ENCODE data around the gene MED27. TPM values are rescaled to one million over a fixed set of nuclear protein-coding genes. Genes with fewer than 3 reads are reported as not detected.

Gene MED27
- total RNA-seq, 2 experiments from 2014 or later = 18.5 to 19.7 TPM

GRCh38 chr9:132099741-132100407 is 20.2 kb upstream of the MED27 start:
- Mint-ChIP-seq H3K27ac (no peak overlapping the region), H3K36me3 (no peaks in the 10 kb centered on the region), H3K4me1 (no peaks in the 10 kb centered on the region), H3K27me3 (peaks cover 20% of the 10 kb centered on the region), H3K9me3 (no peaks in the 10 kb centered on the region), H3K4me3 (no peak overlapping the region)
- POLR2A ChIA-PET = no interaction called here
- DNase-seq (no peak), ATAC-seq (ENCODE audit: low read depth) (no peak)

- Mint-ChIP-seq H3K4me1 (no peaks in the 10 kb centered on the region), H3K36me3 (no peaks in the 10 kb centered on the region), H3K9me3 (no peaks in the 10 kb centered on the region), H3K4me3 (no peak overlapping the region), H3K27ac (no peak overlapping the region), H3K27me3 (peaks cover 22% of the 10 kb centered on the region)
- ATAC-seq (ENCODE audit: low read depth) (no peak), DNase-seq (no peak)
- POLR2A ChIA-PET = no interaction called here
Observed at GRCh38 chr9:132099167-132099566, 19.5 kb upstream of the MED27 start.

- DNase-seq = no peak
- H3K4me3 Mint-ChIP-seq = no peak overlapping the region
- H3K27ac Mint-ChIP-seq = no peak overlapping the region
- no peak for ATAC-seq (ENCODE audit: low read depth)
- H3K4me1 Mint-ChIP-seq = no peaks in the 10 kb centered on the region
- POLR2A ChIA-PET = no interaction called here
- H3K9me3 Mint-ChIP-seq = no peaks in the 10 kb centered on the region
- no peaks in the 10 kb centered on the region for H3K36me3 Mint-ChIP-seq
- peaks cover 34% of the 10 kb centered on the region for H3K27me3 Mint-ChIP-seq
Observed at GRCh38 chr9:132094314-132094791, 14.7 kb upstream of the MED27 start.

- H3K4me3 Mint-ChIP-seq = no peak overlapping the region
- no peaks in the 10 kb centered on the region for H3K36me3 Mint-ChIP-seq
- POLR2A ChIA-PET = no interaction called here
- peaks cover 25% of the 10 kb centered on the region for H3K27me3 Mint-ChIP-seq
- no peak overlapping the region for H3K27ac Mint-ChIP-seq
- H3K9me3 Mint-ChIP-seq = no peaks in the 10 kb centered on the region
- ATAC-seq (ENCODE audit: low read depth) (no peak), DNase-seq (no peak)
- H3K4me1 Mint-ChIP-seq = no peaks in the 10 kb centered on the region
Observed at GRCh38 chr9:132090771-132091170, 11.1 kb upstream of the MED27 start.

- peaks cover 18% of the 10 kb centered on the region for H3K27me3 Mint-ChIP-seq
- H3K4me1 Mint-ChIP-seq = no peaks in the 10 kb centered on the region
- H3K9me3 Mint-ChIP-seq = no peaks in the 10 kb centered on the region
- ATAC-seq (ENCODE audit: low read depth) (no peak), DNase-seq (no peak)
- POLR2A ChIA-PET = no interaction called here
- H3K4me3 Mint-ChIP-seq = no peak overlapping the region
- H3K27ac Mint-ChIP-seq = no peak overlapping the region
- H3K36me3 Mint-ChIP-seq = no peaks in the 10 kb centered on the region
Observed at GRCh38 chr9:132087438-132088030, 7.9 kb upstream of the MED27 start.

DNA sequence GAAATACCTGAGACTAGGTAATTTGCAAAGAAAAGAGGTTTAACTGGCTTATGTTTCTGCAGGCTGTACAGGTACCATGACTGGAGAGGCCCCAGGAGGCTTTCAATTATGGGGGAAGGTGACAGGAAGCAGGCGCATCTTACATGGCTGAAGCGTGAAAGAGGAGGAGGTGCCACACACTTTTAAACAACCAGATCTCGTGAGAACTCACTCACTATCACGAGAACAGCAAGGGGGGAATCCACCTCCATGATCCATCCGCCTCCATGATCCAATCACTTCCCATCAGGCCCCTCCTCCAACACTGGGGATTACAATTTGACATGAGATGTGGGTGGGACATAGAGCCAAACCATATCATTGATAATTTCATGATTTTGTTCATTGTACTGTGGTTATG is 2.5 kb upstream of the MED27 start:
- POLR2A ChIA-PET = no interaction called here
- peaks cover 2% of the 10 kb centered on the region for H3K36me3 Mint-ChIP-seq
- no peak for DNase-seq
- H3K27me3 Mint-ChIP-seq = peaks cover 14% of the 10 kb centered on the region
- no peak overlapping the region for H3K4me3 Mint-ChIP-seq
- no peak for ATAC-seq (ENCODE audit: low read depth)
- H3K27ac Mint-ChIP-seq = no peak overlapping the region
- H3K4me1 Mint-ChIP-seq = peaks cover 17% of the 10 kb centered on the region
- H3K9me3 Mint-ChIP-seq = no peaks in the 10 kb centered on the region

GRCh38 chr9:132078699-132079356 is 839 bp downstream of the MED27 start:
- POLR2A ChIA-PET = no interaction called here
- peaks cover 4% of the 10 kb centered on the region for H3K27me3 Mint-ChIP-seq
- peak overlapping the region; percentile 78 for H3K27ac Mint-ChIP-seq
- no peaks in the 10 kb centered on the region for H3K9me3 Mint-ChIP-seq
- peak overlapping the region; percentile 88 for H3K4me3 Mint-ChIP-seq
- ATAC-seq (ENCODE audit: low read depth) = peak; percentile 4
- H3K4me1 Mint-ChIP-seq = peaks cover 23% of the 10 kb centered on the region
- H3K36me3 Mint-ChIP-seq = peaks cover 12% of the 10 kb centered on the region
- DNase-seq = no peak

DNA sequence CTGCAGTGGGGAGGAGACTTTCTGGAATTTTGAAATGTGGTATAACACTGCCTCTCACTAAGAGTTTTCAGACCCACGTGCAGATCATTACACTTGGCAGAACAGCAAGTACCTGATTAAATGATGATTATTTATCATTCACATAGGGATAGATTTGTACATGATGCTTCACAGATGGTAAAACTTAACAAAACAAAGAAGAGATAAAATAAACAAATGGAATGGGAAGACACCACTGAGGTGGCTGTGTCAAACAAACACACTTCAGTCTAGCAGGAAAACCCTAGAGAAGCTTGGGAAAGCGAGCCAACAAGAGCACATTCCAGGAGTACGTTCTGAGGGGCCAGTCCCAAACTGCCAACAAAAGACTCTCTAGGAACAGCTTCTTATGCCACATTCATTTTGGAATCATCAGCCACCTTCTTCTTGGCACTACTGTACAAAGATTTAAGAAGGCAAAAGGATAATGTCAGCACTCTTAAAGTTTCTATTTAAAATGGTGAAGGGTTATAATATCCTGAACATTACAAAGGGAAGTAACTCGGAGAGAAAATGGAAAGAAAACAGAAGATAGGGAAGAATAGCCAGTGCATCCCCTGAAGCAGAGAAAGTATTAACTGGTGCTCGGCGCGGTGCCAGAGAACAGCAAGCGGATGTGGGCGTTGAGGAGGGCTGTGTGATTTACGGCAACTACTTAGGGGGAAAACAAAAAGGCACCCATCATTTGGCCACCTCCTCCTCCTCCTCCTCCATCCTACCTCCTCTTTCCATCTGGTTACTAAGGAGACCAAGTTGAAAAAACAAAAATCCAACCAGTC is 1.6 kb downstream of the MED27 start:
- H3K4me1 Mint-ChIP-seq = peaks cover 23% of the 10 kb centered on the region
- POLR2A ChIA-PET = no interaction called here
- no peaks in the 10 kb centered on the region for H3K9me3 Mint-ChIP-seq
- H3K4me3 Mint-ChIP-seq = peak overlapping the region; percentile 88
- DNase-seq (no peak), ATAC-seq (ENCODE audit: low read depth) (no peak)
- peaks cover 4% of the 10 kb centered on the region for H3K27me3 Mint-ChIP-seq
- H3K27ac Mint-ChIP-seq = no peak overlapping the region
- peaks cover 15% of the 10 kb centered on the region for H3K36me3 Mint-ChIP-seq

- Mint-ChIP-seq H3K36me3 (peaks cover 20% of the 10 kb centered on the region), H3K4me1 (peaks cover 29% of the 10 kb centered on the region), H3K4me3 (no peak overlapping the region), H3K9me3 (no peaks in the 10 kb centered on the region), H3K27ac (no peak overlapping the region), H3K27me3 (no peaks in the 10 kb centered on the region)
- POLR2A ChIA-PET = no interaction called here
- DNase-seq (no peak), ATAC-seq (ENCODE audit: low read depth) (no peak)
Observed at GRCh38 chr9:132075853-132076252, 3.8 kb downstream of the MED27 start.

- Mint-ChIP-seq H3K27me3 (no peaks in the 10 kb centered on the region), H3K36me3 (peaks cover 20% of the 10 kb centered on the region), H3K9me3 (no peaks in the 10 kb centered on the region), H3K4me1 (peaks cover 26% of the 10 kb centered on the region), H3K4me3 (no peak overlapping the region), H3K27ac (no peak overlapping the region)
- no peak for DNase-seq
- POLR2A ChIA-PET = no interaction called here
- no peak for ATAC-seq (ENCODE audit: low read depth)
Observed at GRCh38 chr9:132074736-132075135, 4.9 kb downstream of the MED27 start.

- no peak overlapping the region for H3K27ac Mint-ChIP-seq
- DNase-seq (no peak), ATAC-seq (ENCODE audit: low read depth) (no peak)
- peaks cover 25% of the 10 kb centered on the region for H3K36me3 Mint-ChIP-seq
- H3K4me3 Mint-ChIP-seq = no peak overlapping the region
- H3K4me1 Mint-ChIP-seq = peaks cover 22% of the 10 kb centered on the region
- POLR2A ChIA-PET = no interaction called here
- H3K27me3 Mint-ChIP-seq = no peaks in the 10 kb centered on the region
- no peaks in the 10 kb centered on the region for H3K9me3 Mint-ChIP-seq
Observed at GRCh38 chr9:132071847-132072507, 7.7 kb downstream of the MED27 start.

DNA sequence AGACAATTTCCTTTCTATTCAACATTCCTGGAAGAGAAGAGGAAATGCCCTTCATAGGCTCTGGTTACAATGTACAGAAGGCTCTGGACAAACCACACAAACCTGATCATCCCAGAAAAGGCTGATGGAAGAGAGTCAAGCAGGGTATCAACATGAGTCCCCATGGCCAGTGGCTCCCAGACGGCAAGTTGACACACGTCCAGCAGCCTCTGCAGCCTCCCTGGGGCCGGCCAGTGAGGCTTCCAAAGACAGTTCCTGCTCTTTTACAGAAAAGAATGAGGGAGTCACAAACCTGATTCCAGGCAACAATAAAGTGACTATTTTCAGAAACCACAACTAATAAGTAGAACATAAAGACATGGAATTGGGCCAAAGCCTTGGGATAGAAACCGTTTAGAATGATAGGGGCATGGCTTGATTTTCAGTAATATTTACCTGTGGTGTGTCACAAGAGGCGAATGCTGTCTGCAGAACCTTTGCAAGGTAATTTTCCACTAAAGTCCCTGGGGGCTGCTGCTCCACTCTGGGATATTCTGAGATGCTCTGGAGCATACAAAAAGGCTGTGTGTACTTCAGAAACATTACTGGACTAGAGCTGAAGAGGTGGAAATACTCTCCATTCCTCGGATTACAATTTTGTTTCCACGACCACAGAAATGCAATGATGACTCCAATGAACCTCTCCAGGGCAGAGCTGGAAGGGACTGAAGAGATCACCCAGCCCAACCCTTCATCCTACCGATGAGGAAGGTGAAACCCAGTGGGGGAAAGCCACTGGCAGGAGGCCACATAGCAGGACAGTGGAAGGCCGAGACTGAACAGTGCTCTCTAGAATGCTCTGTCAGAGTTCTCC is 10.4 kb downstream of the MED27 start:
- H3K4me1 Mint-ChIP-seq = peaks cover 18% of the 10 kb centered on the region

More for the DNA sequence above, 10.4 kb downstream of the MED27 start:
- ATAC-seq (ENCODE audit: low read depth) = no peak
- Mint-ChIP-seq H3K4me3 (no peak overlapping the region), H3K36me3 (peaks cover 15% of the 10 kb centered on the region), H3K9me3 (no peaks in the 10 kb centered on the region), H3K27ac (no peak overlapping the region), H3K27me3 (no peaks in the 10 kb centered on the region)
- no peak for DNase-seq
- POLR2A ChIA-PET = no interaction called here

All from activated naive CD8-positive, alpha-beta T cell treated with anti-CD3 and anti-CD28 coated beads, Interleukin-2, amount 10 ng/mL, durations not matched to agents 7 days and 5 days (primary cell).